Ovary (tissue), 3 donors: ENCODE results near the gene FBXL17.

Source experiments
- CTCF ChIP-seq, 3 donors: fragments of 450-650 bp in 2 of 3; fragments of 200-600 bp in 1 of 3; IDR thresholded peaks; one replicate each; pipeline versions ENCODE4 v1.5.1 to v1.8.0; 2016 to 2022; ENCODE audit warnings: antibody characterized with exemption in 3 of 3, mild to moderate bottlenecking in 1 of 3
- EP300 ChIP-seq: sonication (generic); formaldehyde crosslinking; IDR thresholded peaks from one replicate; pipeline ENCODE4 v1.6.1; 2017; ENCODE audit warnings: antibody characterized with exemption
- POLR2A ChIP-seq: fragments of 450-650 bp; IDR thresholded peaks from one replicate; pipeline ENCODE4 v1.6.1; 2017; ENCODE audit warnings: antibody characterized with exemption, mild to moderate bottlenecking, moderate library complexity
- donor health status: DM: no; HTN: no; CAD: no.

DNA sequence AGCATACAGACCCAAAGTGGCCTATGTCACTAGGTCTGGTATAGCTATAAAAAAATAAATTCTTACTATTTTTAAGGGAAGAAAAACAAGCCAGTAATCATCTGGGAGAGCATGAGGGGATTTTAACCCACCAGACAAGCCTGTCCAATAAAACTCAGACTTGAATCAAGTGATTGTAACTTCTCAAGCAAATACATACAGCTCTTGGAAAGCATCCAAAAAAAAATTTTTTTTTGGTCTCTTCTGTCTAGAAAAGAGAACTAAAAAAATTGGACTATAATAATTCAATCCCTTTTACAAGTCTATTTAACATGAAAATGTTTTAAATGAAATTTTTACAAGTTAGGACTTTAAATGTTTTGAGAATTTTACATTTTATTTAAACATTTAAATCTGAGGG, 61.7 kb downstream of the FBXL17 start:
- TF ChIP-seq EP300 (no peak), CTCF (IDR thresholded peaks at IDR 0.05) (no peak), POLR2A (no peak)
